ENCODE data around the gene APOD. TPM values are rescaled to one million over a fixed set of nuclear protein-coding genes. Genes with fewer than 3 reads are reported as not detected.

Gene APOD
- total RNA-seq, 1 donor from 2014 or later = not detected

DNA sequence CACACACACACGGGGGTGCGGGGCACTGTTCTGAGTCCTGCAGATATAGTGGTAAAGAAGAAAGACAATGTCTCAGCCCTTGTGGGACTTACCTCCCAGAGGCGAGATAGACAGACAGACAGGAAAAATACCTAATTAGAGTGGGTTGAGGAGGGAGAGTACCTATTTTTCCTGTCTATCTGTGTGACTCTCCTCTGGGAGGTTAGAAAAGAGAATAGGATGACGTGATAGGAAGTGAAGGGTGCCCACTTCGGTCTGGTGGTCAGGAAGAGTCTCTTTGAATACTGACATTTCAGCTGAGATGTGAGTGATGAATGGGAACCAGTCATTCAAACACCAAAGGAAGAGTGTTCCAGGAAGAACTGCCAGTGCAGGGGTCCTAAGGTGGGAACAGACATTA lies 4.1 kb upstream of the APOD start:
- H3K36me3 Mint-ChIP-seq (ENCODE audit: unreplicated experiment) = no peaks in the 10 kb centered on the region
- peaks cover 2% of the 10 kb centered on the region for H3K9me3 Mint-ChIP-seq (ENCODE audit: unreplicated experiment)
- H3K4me1 Mint-ChIP-seq (ENCODE audit: low read depth, unreplicated experiment) = peaks cover 3% of the 10 kb centered on the region
- TF ChIP-seq, protein P1, sequence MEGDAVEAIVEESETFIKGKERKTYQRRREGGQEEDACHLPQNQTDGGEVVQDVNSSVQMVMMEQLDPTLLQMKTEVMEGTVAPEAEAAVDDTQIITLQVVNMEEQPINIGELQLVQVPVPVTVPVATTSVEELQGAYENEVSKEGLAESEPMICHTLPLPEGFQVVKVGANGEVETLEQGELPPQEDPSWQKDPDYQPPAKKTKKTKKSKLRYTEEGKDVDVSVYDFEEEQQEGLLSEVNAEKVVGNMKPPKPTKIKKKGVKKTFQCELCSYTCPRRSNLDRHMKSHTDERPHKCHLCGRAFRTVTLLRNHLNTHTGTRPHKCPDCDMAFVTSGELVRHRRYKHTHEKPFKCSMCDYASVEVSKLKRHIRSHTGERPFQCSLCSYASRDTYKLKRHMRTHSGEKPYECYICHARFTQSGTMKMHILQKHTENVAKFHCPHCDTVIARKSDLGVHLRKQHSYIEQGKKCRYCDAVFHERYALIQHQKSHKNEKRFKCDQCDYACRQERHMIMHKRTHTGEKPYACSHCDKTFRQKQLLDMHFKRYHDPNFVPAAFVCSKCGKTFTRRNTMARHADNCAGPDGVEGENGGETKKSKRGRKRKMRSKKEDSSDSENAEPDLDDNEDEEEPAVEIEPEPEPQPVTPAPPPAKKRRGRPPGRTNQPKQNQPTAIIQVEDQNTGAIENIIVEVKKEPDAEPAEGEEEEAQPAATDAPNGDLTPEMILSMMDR (IDR thresholded peaks at IDR 0.05; ENCODE audit: partially characterized antibody, unreplicated experiment) = no peak
- H3K27me3 Mint-ChIP-seq (ENCODE audit: unreplicated experiment) = no peaks in the 10 kb centered on the region
- no peak overlapping the region for H3K4me3 Mint-ChIP-seq (ENCODE audit: unreplicated experiment)
- no peak overlapping the region for H3K27ac Mint-ChIP-seq (ENCODE audit: unreplicated experiment)
- DNase-seq = no peak

DNA sequence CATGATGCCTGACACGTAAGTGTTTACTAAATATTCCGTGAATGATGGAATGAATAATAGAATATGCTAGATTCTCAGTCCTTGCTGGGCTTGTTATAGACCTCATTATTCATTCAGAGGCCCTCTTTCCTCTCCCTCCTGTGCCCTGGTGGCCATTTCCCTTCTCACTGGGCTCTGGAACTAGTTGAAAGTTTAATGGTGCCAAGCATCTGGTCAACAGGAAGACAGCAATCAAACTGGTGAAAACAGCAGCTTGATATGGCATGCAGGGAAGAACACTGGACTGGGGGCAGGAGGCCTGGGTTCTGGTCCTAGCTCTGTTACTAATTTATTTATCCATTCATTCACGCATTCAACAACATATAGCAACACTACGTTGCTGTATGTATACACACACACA lies 3.7 kb upstream of the APOD start:
- Mint-ChIP-seq H3K9me3 (ENCODE audit: unreplicated experiment) (peaks cover 2% of the 10 kb centered on the region), H3K27ac (ENCODE audit: unreplicated experiment) (no peak overlapping the region), H3K36me3 (ENCODE audit: unreplicated experiment) (no peaks in the 10 kb centered on the region), H3K27me3 (ENCODE audit: unreplicated experiment) (no peaks in the 10 kb centered on the region), H3K4me3 (ENCODE audit: unreplicated experiment) (no peak overlapping the region), H3K4me1 (ENCODE audit: low read depth, unreplicated experiment) (peaks cover 3% of the 10 kb centered on the region)
- DNase-seq = no peak
- TF ChIP-seq, protein P1 (IDR thresholded peaks at IDR 0.05; ENCODE audit: partially characterized antibody, unreplicated experiment) = no peak

DNA sequence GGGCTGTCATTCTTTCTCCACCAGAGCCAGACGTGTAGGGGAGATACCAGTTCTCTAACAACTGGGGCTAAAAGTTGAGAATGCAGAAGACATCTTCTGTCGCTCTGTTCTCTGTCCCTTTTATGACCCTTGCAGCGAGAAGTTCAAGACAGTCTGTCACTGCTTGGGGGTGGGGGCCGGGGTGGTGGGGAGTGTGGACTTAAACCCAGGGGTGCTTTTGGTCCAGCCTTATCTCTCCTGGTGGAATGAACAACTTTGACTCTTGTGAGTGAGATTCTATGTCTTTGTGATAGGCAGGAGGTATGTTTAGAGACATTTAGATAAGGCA lies 767 bp upstream of the APOD start:
- no peak overlapping the region for H3K27ac Mint-ChIP-seq (ENCODE audit: unreplicated experiment)
- no peak for DNase-seq
- peaks cover 2% of the 10 kb centered on the region for H3K9me3 Mint-ChIP-seq (ENCODE audit: unreplicated experiment)
- H3K4me1 Mint-ChIP-seq (ENCODE audit: low read depth, unreplicated experiment) = peaks cover 15% of the 10 kb centered on the region
- no peak overlapping the region for H3K4me3 Mint-ChIP-seq (ENCODE audit: unreplicated experiment)
- H3K27me3 Mint-ChIP-seq (ENCODE audit: unreplicated experiment) = no peaks in the 10 kb centered on the region
- H3K36me3 Mint-ChIP-seq (ENCODE audit: unreplicated experiment) = no peaks in the 10 kb centered on the region
- TF ChIP-seq, protein P1 (IDR thresholded peaks at IDR 0.05; ENCODE audit: partially characterized antibody, unreplicated experiment) = no peak

DNA sequence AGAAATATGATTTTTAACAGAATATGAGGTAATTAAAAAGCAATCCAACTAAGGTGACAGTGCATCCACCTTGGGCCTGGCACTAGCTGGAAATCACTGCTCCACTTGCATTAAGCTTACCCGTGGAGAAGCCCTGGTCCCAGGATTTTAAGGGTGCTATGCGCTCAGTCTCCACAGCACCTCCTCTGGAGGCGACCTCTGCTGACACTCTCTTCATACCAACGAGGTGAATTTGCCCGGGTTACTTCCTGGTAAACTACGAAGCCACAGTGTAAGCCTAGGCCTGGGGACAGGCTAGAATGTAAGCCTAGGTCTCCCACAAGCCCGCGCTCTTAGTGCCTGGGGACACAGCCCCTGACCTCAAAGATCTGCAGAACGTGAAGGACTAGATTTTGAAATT lies 793 bp downstream of the APOD start:
- TF ChIP-seq, protein P1 (IDR thresholded peaks at IDR 0.05; ENCODE audit: partially characterized antibody, unreplicated experiment) = no peak
- Mint-ChIP-seq H3K4me1 (ENCODE audit: low read depth, unreplicated experiment) (peaks cover 15% of the 10 kb centered on the region), H3K27me3 (ENCODE audit: unreplicated experiment) (no peaks in the 10 kb centered on the region), H3K36me3 (ENCODE audit: unreplicated experiment) (no peaks in the 10 kb centered on the region), H3K4me3 (ENCODE audit: unreplicated experiment) (no peak overlapping the region), H3K9me3 (ENCODE audit: unreplicated experiment) (peaks cover 2% of the 10 kb centered on the region), H3K27ac (ENCODE audit: unreplicated experiment) (no peak overlapping the region)
- DNase-seq = no peak

DNA sequence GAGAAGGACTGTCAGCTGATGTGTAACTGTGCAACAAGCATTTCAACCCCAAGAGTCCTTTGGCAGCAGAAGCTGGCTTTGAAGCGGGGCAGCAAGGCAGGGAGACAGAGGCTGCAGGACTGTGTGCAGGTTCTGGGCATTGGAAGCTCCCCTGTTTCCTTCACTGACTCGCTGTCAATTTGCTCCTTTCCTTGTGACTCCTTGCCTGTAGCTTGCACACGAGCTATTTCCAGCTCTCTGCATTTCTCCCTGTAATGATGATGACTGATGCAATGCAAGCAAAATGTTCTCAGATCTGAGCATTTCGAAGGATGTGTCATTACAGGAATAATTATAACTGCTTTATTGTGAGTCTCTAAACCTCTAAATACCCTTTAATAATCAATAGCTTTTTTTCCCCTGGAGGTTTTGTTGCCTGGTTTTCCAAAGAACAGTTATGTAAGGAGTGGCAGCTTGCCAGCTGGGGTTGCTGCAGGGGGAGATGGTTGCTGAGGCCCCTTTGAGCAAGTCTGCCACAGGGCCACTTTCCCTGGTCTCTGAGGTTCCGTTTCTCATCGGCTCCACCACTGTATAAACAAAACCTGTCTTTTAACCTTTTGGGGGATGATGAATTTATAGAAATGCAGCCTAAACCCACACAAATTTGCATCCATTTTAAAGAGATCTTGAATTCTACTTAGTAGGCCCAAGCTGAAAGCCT lies 2.8 kb downstream of the APOD start:
- H3K27ac Mint-ChIP-seq (ENCODE audit: unreplicated experiment) = peak overlapping the region; percentile 41
- peak overlapping the region; percentile 16 for H3K4me3 Mint-ChIP-seq (ENCODE audit: unreplicated experiment)
- no peaks in the 10 kb centered on the region for H3K36me3 Mint-ChIP-seq (ENCODE audit: unreplicated experiment)
- TF ChIP-seq, protein P1 (IDR thresholded peaks at IDR 0.05; ENCODE audit: partially characterized antibody, unreplicated experiment) = no peak
- H3K27me3 Mint-ChIP-seq (ENCODE audit: unreplicated experiment) = no peaks in the 10 kb centered on the region
- no peak for DNase-seq
- H3K4me1 Mint-ChIP-seq (ENCODE audit: low read depth, unreplicated experiment) = peaks cover 15% of the 10 kb centered on the region
- H3K9me3 Mint-ChIP-seq (ENCODE audit: unreplicated experiment) = peaks cover 2% of the 10 kb centered on the region
